Liver (tissue), 3 donors: ENCODE data around the gene PPIA.

Experiments used
- CTCF ChIP-seq: fragments of 150-350 bp; IDR thresholded peaks from 2 replicates; pipeline ENCODE4 v1.5.1; 2017; ENCODE audit warnings: improper control_type of control experiment, low read depth, low read length; ENCODE audit not compliant: missing input control
- MAX ChIP-seq: IDR thresholded peaks from 2 replicates; pipeline ENCODE4 v1.6.1; 2016; ENCODE audit warnings: antibody characterized with exemption
- NR2F2 ChIP-seq: IDR thresholded peaks from 2 replicates; pipeline ENCODE4 v1.6.1; 2016; ENCODE audit warnings: antibody characterized with exemption
- SP1 ChIP-seq: IDR thresholded peaks from 2 replicates; pipeline ENCODE4 v1.6.1; 2018; ENCODE audit warnings: antibody characterized with exemption, mild to moderate bottlenecking
- TAF1 ChIP-seq: conservative IDR thresholded peaks from 2 replicates; pipeline ENCODE4 v1.6.1; 2016; ENCODE audit warnings: antibody characterized with exemption, mild to moderate bottlenecking
- donor health status: healthy.
- donor health status: healthy.

GRCh38 chr7:44762300-44762699 is 34.2 kb upstream of the PPIA start:
- no peak for TF ChIP-seq SP1
- no peak for TF ChIP-seq TAF1
- no peak for TF ChIP-seq CTCF
- TF ChIP-seq NR2F2: no peak
- no peak for TF ChIP-seq MAX
